Nephron progenitor cell (in vitro differentiated cells): Measurements from ENCODE around the gene MYO1B.

ENCODE experiments used
- DNase-seq: peaks from one replicate; pipeline ENCODE4 v3.0.0; 2021
- H3K27ac Mint-ChIP-seq: 2 replicates; pipeline ENCODE4 v1.8.0; 2021; ENCODE audit warnings: mild to moderate bottlenecking, moderate library complexity, mixed read lengths
- H3K27me3 Mint-ChIP-seq: 2 replicates; pipeline ENCODE4 v1.8.0; 2021; ENCODE audit warnings: mild to moderate bottlenecking, low read depth, mixed read lengths; ENCODE audit not compliant: poor library complexity
- H3K36me3 Mint-ChIP-seq: 2 replicates; pipeline ENCODE4 v1.8.0; 2021; ENCODE audit warnings: low read depth, mixed read lengths
- H3K4me1 Mint-ChIP-seq: 2 replicates; pipeline ENCODE4 v1.8.0; 2021; ENCODE audit warnings: mixed read lengths
- H3K4me3 Mint-ChIP-seq: 2 replicates; pipeline ENCODE4 v1.8.0; 2021; ENCODE audit warnings: mild to moderate bottlenecking, moderate library complexity, mixed read lengths
- H3K9me3 Mint-ChIP-seq: 2 replicates; pipeline ENCODE4 v1.8.0; 2021; ENCODE audit warnings: mild to moderate bottlenecking, moderate library complexity, mixed read lengths
- CTCF ChIP-seq: fragments of 200-600 bp; sonication (generic); IDR thresholded peaks from 2 replicates; pipeline ENCODE4 v1.5.0; 2021; ENCODE audit warnings: antibody characterized with exemption

The MYO1B gene

GRCh38 chr2:191295088-191295487, 49.9 kb downstream of the MYO1B start:
- peak overlapping the region; percentile 91 for H3K27ac Mint-ChIP-seq
- H3K4me3 Mint-ChIP-seq = no peak overlapping the region
- H3K36me3 Mint-ChIP-seq = peaks cover 41% of the 10 kb centered on the region
- H3K9me3 Mint-ChIP-seq = no peaks in the 10 kb centered on the region
- no peak for TF ChIP-seq CTCF
- no peaks in the 10 kb centered on the region for H3K4me1 Mint-ChIP-seq
- no peak for DNase-seq
- H3K27me3 Mint-ChIP-seq = no peaks in the 10 kb centered on the region

GRCh38 chr2:191296083-191297006, 51.1 kb downstream of the MYO1B start:
- no peak for DNase-seq
- no peaks in the 10 kb centered on the region for H3K4me1 Mint-ChIP-seq
- TF ChIP-seq CTCF = no peak

GRCh38 chr2:191297033-191297432, 51.8 kb downstream of the MYO1B start:
- peaks cover 6% of the 10 kb centered on the region for H3K4me1 Mint-ChIP-seq
- H3K4me3 Mint-ChIP-seq = no peak overlapping the region
- H3K9me3 Mint-ChIP-seq = no peaks in the 10 kb centered on the region
- DNase-seq = no peak
- H3K27me3 Mint-ChIP-seq = no peaks in the 10 kb centered on the region
- H3K36me3 Mint-ChIP-seq = peaks cover 42% of the 10 kb centered on the region
- TF ChIP-seq CTCF = no peak
- H3K27ac Mint-ChIP-seq = no peak overlapping the region

More at GRCh38 chr2:191296083-191297006, 51.1 kb downstream of the MYO1B start:
- Mint-ChIP-seq H3K36me3 (peaks cover 43% of the 10 kb centered on the region), H3K9me3 (no peaks in the 10 kb centered on the region), H3K27me3 (no peaks in the 10 kb centered on the region), H3K27ac (peak overlapping the region; percentile 50), H3K4me3 (no peak overlapping the region)

GRCh38 chr2:191298306-191298705, 53.1 kb downstream of the MYO1B start:
- no peak for DNase-seq
- Mint-ChIP-seq H3K36me3 (peaks cover 48% of the 10 kb centered on the region), H3K27ac (no peak overlapping the region), H3K4me3 (no peak overlapping the region), H3K9me3 (no peaks in the 10 kb centered on the region), H3K4me1 (peaks cover 19% of the 10 kb centered on the region), H3K27me3 (no peaks in the 10 kb centered on the region)
- no peak for TF ChIP-seq CTCF

- Mint-ChIP-seq H3K4me3 (no peak overlapping the region), H3K9me3 (no peaks in the 10 kb centered on the region), H3K27me3 (no peaks in the 10 kb centered on the region), H3K36me3 (peaks cover 54% of the 10 kb centered on the region), H3K4me1 (peaks cover 26% of the 10 kb centered on the region), H3K27ac (peak overlapping the region; percentile 43)
- no peak for DNase-seq
- no peak for TF ChIP-seq CTCF
Observed at GRCh38 chr2:191299010-191299409, 53.8 kb downstream of the MYO1B start.

- Mint-ChIP-seq H3K9me3 (no peaks in the 10 kb centered on the region), H3K27ac (peak overlapping the region; percentile 43), H3K4me3 (no peak overlapping the region), H3K36me3 (peaks cover 54% of the 10 kb centered on the region), H3K4me1 (peaks cover 27% of the 10 kb centered on the region), H3K27me3 (no peaks in the 10 kb centered on the region)
- DNase-seq = no peak
- no peak for TF ChIP-seq CTCF
Observed at GRCh38 chr2:191299866-191300265, 54.7 kb downstream of the MYO1B start.
